ENCODE data around the gene MCF2. TPM values are rescaled to one million over a fixed set of nuclear protein-coding genes. Genes with fewer than 3 reads are reported as not detected.

MCF2 gene
- polyA plus RNA-seq, 1 of the 3 experiments (the other 2 are of a cell fraction): 0.05 TPM

DNA sequence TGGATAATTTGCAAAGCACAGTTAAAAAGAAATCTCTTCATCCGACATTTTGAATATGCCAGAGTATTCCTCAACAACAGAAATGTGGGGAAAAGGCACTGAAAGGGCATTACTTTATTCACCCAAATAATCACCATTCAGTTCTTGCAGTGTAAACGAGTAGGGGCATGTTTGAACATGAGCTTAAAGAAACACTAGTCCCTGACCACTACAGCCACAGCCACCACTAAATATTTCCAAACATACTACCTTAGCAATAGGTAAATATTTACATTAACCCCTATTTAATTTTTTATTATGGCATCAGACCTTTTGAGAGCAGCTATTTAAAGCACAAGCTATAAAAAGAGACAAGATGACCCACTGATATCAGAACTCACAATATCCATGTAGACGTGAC is 27.6 kb downstream of the MCF2 start (continued):
- TF ChIP-seq MEF2A (IDR thresholded peaks at IDR 0.05; ENCODE audit: borderline replicate concordance, low read depth) (no peak), JUND (IDR thresholded peaks at IDR 0.05) (no peak)
- TF ChIP-seq, protein P1, sequence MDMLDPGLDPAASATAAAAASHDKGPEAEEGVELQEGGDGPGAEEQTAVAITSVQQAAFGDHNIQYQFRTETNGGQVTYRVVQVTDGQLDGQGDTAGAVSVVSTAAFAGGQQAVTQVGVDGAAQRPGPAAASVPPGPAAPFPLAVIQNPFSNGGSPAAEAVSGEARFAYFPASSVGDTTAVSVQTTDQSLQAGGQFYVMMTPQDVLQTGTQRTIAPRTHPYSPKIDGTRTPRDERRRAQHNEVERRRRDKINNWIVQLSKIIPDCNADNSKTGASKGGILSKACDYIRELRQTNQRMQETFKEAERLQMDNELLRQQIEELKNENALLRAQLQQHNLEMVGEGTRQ (IDR thresholded peaks at IDR 0.05; ENCODE audit: borderline replicate concordance, low read depth, low read length): no peak

DNA sequence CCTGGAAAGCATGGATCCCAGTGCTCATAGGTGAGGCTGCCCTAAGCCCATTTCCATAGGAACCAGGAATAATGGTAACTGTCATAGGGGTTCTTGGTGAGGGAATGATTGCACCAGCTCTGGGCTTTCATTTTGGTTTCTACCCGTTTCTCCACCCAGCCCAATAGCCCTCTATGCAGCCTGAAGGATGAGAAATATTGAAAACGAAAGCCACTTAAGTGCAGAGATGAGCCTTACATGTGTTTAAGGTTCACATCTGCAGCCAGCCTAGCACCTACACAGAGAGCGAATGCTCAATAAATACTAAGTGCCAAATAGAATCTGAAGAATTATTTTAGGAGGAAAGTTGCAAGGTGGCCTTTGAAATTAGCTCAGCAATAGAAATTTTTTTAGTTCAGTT is 60.4 kb downstream of the MCF2 start:
- TF ChIP-seq TAF1 (IDR thresholded peaks at IDR 0.05; ENCODE audit: borderline replicate concordance, low read depth, low read length) (no peak), SIN3A (IDR thresholded peaks at IDR 0.05; ENCODE audit: borderline replicate concordance, low read depth, low read length) (no peak), FOSL2 (IDR thresholded peaks at IDR 0.05; ENCODE audit: borderline replicate concordance, low read depth) (no peak), EZH2phosphoT487 (IDR thresholded peaks at IDR 0.05; ENCODE audit: borderline replicate concordance, low read depth) (no peak), JUND (IDR thresholded peaks at IDR 0.05) (no peak), TCF12 (IDR thresholded peaks at IDR 0.05) (no peak), YY1 (IDR thresholded peaks at IDR 0.05; ENCODE audit: low read depth) (no peak), RFX5 (IDR thresholded peaks at IDR 0.05; ENCODE audit: low read length) (no peak), GATA2 (CRISPR knock-in tag; IDR thresholded peaks at IDR 0.05) (no peak), MEF2A (IDR thresholded peaks at IDR 0.05; ENCODE audit: borderline replicate concordance, low read depth) (no peak), ELF1 (IDR thresholded peaks at IDR 0.05) (no peak), GABPA (IDR thresholded peaks at IDR 0.05; ENCODE audit: low read depth) (no peak), SMC3 (IDR thresholded peaks at IDR 0.05; ENCODE audit: low read depth, low read length) (no peak), RCOR1 (IDR thresholded peaks at IDR 0.05; ENCODE audit: low read length) (no peak), POLR2AphosphoS5 (IDR thresholded peaks at IDR 0.05; ENCODE audit: low read depth, low read length) (no peak), RAD21 (IDR thresholded peaks at IDR 0.05; ENCODE audit: low read length) (no peak), TEAD4 (IDR thresholded peaks at IDR 0.05; ENCODE audit: borderline replicate concordance, insufficient read depth) (no peak)
- TF ChIP-seq, protein P2, sequence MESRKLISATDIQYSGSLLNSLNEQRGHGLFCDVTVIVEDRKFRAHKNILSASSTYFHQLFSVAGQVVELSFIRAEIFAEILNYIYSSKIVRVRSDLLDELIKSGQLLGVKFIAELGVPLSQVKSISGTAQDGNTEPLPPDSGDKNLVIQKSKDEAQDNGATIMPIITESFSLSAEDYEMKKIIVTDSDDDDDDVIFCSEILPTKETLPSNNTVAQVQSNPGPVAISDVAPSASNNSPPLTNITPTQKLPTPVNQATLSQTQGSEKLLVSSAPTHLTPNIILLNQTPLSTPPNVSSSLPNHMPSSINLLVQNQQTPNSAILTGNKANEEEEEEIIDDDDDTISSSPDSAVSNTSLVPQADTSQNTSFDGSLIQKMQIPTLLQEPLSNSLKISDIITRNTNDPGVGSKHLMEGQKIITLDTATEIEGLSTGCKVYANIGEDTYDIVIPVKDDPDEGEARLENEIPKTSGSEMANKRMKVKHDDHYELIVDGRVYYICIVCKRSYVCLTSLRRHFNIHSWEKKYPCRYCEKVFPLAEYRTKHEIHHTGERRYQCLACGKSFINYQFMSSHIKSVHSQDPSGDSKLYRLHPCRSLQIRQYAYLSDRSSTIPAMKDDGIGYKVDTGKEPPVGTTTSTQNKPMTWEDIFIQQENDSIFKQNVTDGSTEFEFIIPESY (IDR thresholded peaks at IDR 0.05; ENCODE audit: borderline replicate concordance, low read depth): no peak
- TF ChIP-seq, protein P3, sequence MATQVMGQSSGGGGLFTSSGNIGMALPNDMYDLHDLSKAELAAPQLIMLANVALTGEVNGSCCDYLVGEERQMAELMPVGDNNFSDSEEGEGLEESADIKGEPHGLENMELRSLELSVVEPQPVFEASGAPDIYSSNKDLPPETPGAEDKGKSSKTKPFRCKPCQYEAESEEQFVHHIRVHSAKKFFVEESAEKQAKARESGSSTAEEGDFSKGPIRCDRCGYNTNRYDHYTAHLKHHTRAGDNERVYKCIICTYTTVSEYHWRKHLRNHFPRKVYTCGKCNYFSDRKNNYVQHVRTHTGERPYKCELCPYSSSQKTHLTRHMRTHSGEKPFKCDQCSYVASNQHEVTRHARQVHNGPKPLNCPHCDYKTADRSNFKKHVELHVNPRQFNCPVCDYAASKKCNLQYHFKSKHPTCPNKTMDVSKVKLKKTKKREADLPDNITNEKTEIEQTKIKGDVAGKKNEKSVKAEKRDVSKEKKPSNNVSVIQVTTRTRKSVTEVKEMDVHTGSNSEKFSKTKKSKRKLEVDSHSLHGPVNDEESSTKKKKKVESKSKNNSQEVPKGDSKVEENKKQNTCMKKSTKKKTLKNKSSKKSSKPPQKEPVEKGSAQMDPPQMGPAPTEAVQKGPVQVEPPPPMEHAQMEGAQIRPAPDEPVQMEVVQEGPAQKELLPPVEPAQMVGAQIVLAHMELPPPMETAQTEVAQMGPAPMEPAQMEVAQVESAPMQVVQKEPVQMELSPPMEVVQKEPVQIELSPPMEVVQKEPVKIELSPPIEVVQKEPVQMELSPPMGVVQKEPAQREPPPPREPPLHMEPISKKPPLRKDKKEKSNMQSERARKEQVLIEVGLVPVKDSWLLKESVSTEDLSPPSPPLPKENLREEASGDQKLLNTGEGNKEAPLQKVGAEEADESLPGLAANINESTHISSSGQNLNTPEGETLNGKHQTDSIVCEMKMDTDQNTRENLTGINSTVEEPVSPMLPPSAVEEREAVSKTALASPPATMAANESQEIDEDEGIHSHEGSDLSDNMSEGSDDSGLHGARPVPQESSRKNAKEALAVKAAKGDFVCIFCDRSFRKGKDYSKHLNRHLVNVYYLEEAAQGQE (IDR thresholded peaks at IDR 0.05; ENCODE audit: low read depth, low read length): no peak
- DNase-seq: no peak
- no peaks in the 10 kb centered on the region for H3K36me3 ChIP-seq (replicated peaks in 1 of 2; ENCODE audit: control insufficient read depth in 1 of 2, insufficient read depth in 2 of 2, low read length in 1 of 2)
- WGBS (ENCODE audit: low lambda C conversion rate): 12% methylated on average over 3 of the region's 3 CpGs
- no peak overlapping the region for H3K9ac ChIP-seq
- no peaks in the 10 kb centered on the region for H3K79me2 ChIP-seq (ENCODE audit: insufficient read depth)
- no peaks in the 10 kb centered on the region for H4K20me1 ChIP-seq (ENCODE audit: insufficient read depth)
- H3F3A ChIP-seq (replicated peaks; ENCODE audit: insufficient read depth): no peaks in the 10 kb centered on the region
- no peak overlapping the region for H3K4me3 ChIP-seq (ENCODE audit: low read depth in 2 of 2, low read length in 1 of 2)
- no peak overlapping the region for H2AFZ ChIP-seq (ENCODE audit: low read depth)
- H3K9me2 ChIP-seq: no peaks in the 10 kb centered on the region
- no peak overlapping the region for H3K27ac ChIP-seq (ENCODE audit: low read depth in 2 of 2, low read length in 1 of 2)
- H3K9me3 ChIP-seq: 0 out of 2 replicates have a peak, but pooled peaks cover 5% of the 10 kb centered on the region
- ChIA-PET POLR2A (no interaction called here), CTCF (interaction anchor here (0.7 kb wide), 1 partner anchor 142 kb away, joined by 3 read pairs; no protein-coding TSS in a partner anchor)
- no peak overlapping the region for H3K4me2 ChIP-seq
- no peaks in the 10 kb centered on the region; the same call in 1 of the 2 replicates for H3K27me3 ChIP-seq (ENCODE audit: insufficient read depth)
- no peaks in the 10 kb centered on the region for H3K4me1 ChIP-seq (ENCODE audit: control insufficient read depth in 1 of 2, insufficient read depth in 2 of 2, low read depth in 1 of 2, low read length in 1 of 2)
